Measurements from ENCODE around the gene ZNF667.

ZNF667 gene

GRCh38 chr19:56491399-56491798, 14.3 kb upstream of the ZNF667 start:
- DNase-seq, result no peak
- Histone ChIP-seq H3K36me3 (peaks cover 5% of the 10 kb centered on the region), H3K9me3 (no peaks in the 10 kb centered on the region), H3K4me1 (no peaks in the 10 kb centered on the region), H3K27me3 (no peaks in the 10 kb centered on the region), H3K4me3 (ENCODE audit: low read depth, low read length) (no peak overlapping the region)
- no peak for TF ChIP-seq CTCF (IDR thresholded peaks at IDR 0.05; ENCODE audit: low read depth, low read length)

GRCh38 chr19:56477429-56478338, 539 bp upstream of the ZNF667 start:
- Histone ChIP-seq H3K27me3 (no peaks in the 10 kb centered on the region), H3K9me3 (no peaks in the 10 kb centered on the region), H3K4me3 (ENCODE audit: low read depth, low read length) (peak overlapping the region; percentile 81), H3K4me1 (no peaks in the 10 kb centered on the region; the same call in 1 of the 2 replicates), H3K36me3 (no peaks in the 10 kb centered on the region)
- DNase-seq, result peak; percentile 95
- TF ChIP-seq CTCF (IDR thresholded peaks at IDR 0.05; ENCODE audit: low read depth, low read length), result no peak

GRCh38 chr19:56476093-56476492, 1.1 kb downstream of the ZNF667 start:
- no peaks in the 10 kb centered on the region for H3K27me3 ChIP-seq
- no peaks in the 10 kb centered on the region for H3K9me3 ChIP-seq
- H3K36me3 ChIP-seq, result peaks cover 10% of the 10 kb centered on the region
- no peak for DNase-seq
- H3K4me1 ChIP-seq, result no peaks in the 10 kb centered on the region; the same call in 1 of the 2 replicates
- no peak for TF ChIP-seq CTCF (IDR thresholded peaks at IDR 0.05; ENCODE audit: low read depth, low read length)
- peak overlapping the region; percentile 81 for H3K4me3 ChIP-seq (ENCODE audit: low read depth, low read length)

- H3K9me3 ChIP-seq, result no peaks in the 10 kb centered on the region
- no peaks in the 10 kb centered on the region; the same call in 1 of the 2 replicates for H3K4me1 ChIP-seq
- H3K36me3 ChIP-seq, result peaks cover 15% of the 10 kb centered on the region
- DNase-seq, result peak; percentile 44
- H3K4me3 ChIP-seq (ENCODE audit: low read depth, low read length), result no peak overlapping the region
- H3K27me3 ChIP-seq, result no peaks in the 10 kb centered on the region
- TF ChIP-seq CTCF (IDR thresholded peaks at IDR 0.05; ENCODE audit: low read depth, low read length), result no peak
These were observed 2.8 kb downstream of the ZNF667 start for GRCh38 chr19:56474308-56474707.

- no peaks in the 10 kb centered on the region for H3K27me3 ChIP-seq
- H3K36me3 ChIP-seq, result peaks cover 15% of the 10 kb centered on the region
- DNase-seq, result no peak
- H3K4me1 ChIP-seq, result no peaks in the 10 kb centered on the region
- no peak overlapping the region for H3K4me3 ChIP-seq (ENCODE audit: low read depth, low read length)
- peaks cover 9% of the 10 kb centered on the region for H3K9me3 ChIP-seq
- no peak for TF ChIP-seq CTCF (IDR thresholded peaks at IDR 0.05; ENCODE audit: low read depth, low read length)
These were observed 35.8 kb downstream of the ZNF667 start for GRCh38 chr19:56441206-56441792.

- no peak for DNase-seq
- H3K9me3 ChIP-seq, result peaks cover 16% of the 10 kb centered on the region
- H3K36me3 ChIP-seq, result peaks cover 14% of the 10 kb centered on the region
- H3K4me3 ChIP-seq (ENCODE audit: low read depth, low read length), result no peak overlapping the region
- no peak for TF ChIP-seq CTCF (IDR thresholded peaks at IDR 0.05; ENCODE audit: low read depth, low read length)
- H3K27me3 ChIP-seq, result no peaks in the 10 kb centered on the region
- no peaks in the 10 kb centered on the region for H3K4me1 ChIP-seq
These were observed 53.2 kb downstream of the ZNF667 start for GRCh38 chr19:56423985-56424353.

Data from BE2C (cell line).